Measurements from ENCODE around the gene DARS2.

DNA sequence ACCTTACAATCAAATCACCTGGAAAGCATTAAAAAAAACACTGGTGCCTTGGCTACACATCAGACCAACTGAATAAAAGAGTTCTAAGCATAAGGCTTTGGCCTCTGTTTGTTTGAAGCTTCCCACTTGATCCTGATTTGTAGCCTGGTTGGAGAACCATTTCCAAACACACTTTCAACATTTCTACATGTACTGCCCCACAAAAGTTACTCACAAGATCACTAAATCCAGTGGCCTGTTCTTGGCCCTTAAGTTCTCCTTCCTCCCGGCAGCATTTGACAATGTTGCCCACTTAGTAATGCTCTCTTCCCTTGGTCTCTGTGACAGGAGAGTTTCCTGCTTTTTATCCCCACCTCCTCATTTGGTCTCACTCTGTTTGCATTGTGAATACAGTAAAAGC lies 31.5 kb downstream of the DARS2 start:
- TF ChIP-seq, protein P1, sequence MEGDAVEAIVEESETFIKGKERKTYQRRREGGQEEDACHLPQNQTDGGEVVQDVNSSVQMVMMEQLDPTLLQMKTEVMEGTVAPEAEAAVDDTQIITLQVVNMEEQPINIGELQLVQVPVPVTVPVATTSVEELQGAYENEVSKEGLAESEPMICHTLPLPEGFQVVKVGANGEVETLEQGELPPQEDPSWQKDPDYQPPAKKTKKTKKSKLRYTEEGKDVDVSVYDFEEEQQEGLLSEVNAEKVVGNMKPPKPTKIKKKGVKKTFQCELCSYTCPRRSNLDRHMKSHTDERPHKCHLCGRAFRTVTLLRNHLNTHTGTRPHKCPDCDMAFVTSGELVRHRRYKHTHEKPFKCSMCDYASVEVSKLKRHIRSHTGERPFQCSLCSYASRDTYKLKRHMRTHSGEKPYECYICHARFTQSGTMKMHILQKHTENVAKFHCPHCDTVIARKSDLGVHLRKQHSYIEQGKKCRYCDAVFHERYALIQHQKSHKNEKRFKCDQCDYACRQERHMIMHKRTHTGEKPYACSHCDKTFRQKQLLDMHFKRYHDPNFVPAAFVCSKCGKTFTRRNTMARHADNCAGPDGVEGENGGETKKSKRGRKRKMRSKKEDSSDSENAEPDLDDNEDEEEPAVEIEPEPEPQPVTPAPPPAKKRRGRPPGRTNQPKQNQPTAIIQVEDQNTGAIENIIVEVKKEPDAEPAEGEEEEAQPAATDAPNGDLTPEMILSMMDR (IDR thresholded peaks at IDR 0.05) = no peak
- no peak for TF ChIP-seq EZH2 (IDR thresholded peaks at IDR 0.05; ENCODE audit: borderline replicate concordance, insufficient read depth, low read depth, low read length, poor library complexity, severe bottlenecking)

Measured in B cell (primary cell).